B cell (primary cell): Measurements from ENCODE around the gene MACIR. TPM values are rescaled to one million over a fixed set of nuclear protein-coding genes. Genes with fewer than 3 reads are reported as not detected.

Source experiments
- ATAC-seq: fragments of 200-7000 bp; cut with Tn5 transposase; one replicate; pipeline ENCODE4 v1.10.0; 2021; ENCODE audit warnings: low read depth, mild to moderate bottlenecking, moderate number of reproducible peaks, moderate library complexity
- CTCF ChIA-PET: fragments of 350-600 bp; sonication (Branson Sonifier 250); formaldehyde crosslinking; loops from one replicate; lab custom pipeline; 2021; ENCODE audit warnings: antibody characterized with exemption, inconsistent platforms; lab: Charles Lee
- POLR2A ChIA-PET: fragments of 350-600 bp; sonication (Branson Sonifier 250); formaldehyde crosslinking; loops from one replicate; lab custom pipeline; 2021; ENCODE audit warnings: antibody characterized with exemption; lab: Charles Lee
- DNase-seq: peaks from one replicate; pipeline ENCODE4 v3.0.0; 2013
- H2AFZ ChIP-seq: 2 replicates; pipeline ENCODE4 v1.6.1; 2012; ENCODE audit warnings: mild to moderate bottlenecking, low read depth, low read length; ENCODE audit not compliant: insufficient read depth, poor library complexity, severe bottlenecking
- H3K27ac ChIP-seq, 2 donors: 1 replicate in 1 of 2; 2 replicates in 1 of 2; pipeline ENCODE4 v1.5.1; 2012 to 2013; ENCODE audit warnings: low read length in 2 of 2, mild to moderate bottlenecking in 2 of 2, moderate library complexity in 1 of 2
- H3K27me3 ChIP-seq, 4 experiments: fragments of 200-600 bp in 1 of 4; sonication (generic) in 1 of 4; replicated peaks in 1 of 4; 1 replicate in 2 of 4; 2 replicates in 2 of 4; pipeline versions ENCODE4 v1.6.1 to v1.7.0; 2013 to 2016; ENCODE audit warnings: low read length in 3 of 4, mild to moderate bottlenecking in 2 of 4, mixed read lengths in 1 of 4, moderate library complexity in 1 of 4; ENCODE audit not compliant: insufficient read depth in 4 of 4, control insufficient read depth in 3 of 4; ENCODE audit errors: control extremely low read depth in 1 of 4
- H3K36me3 ChIP-seq, 2 experiments: replicated peaks in 1 of 2; 1 replicate in 1 of 2; 2 replicates in 1 of 2; pipeline versions ENCODE4 v1.6.1 to v1.7.1; 2013; ENCODE audit warnings: low read length in 1 of 2; ENCODE audit not compliant: insufficient read depth in 2 of 2, control insufficient read depth in 1 of 2; ENCODE audit errors: control extremely low read depth in 1 of 2, extremely low read depth in 1 of 2
- H3K4me1 ChIP-seq, 2 donors: fragments of 200-600 bp in 1 of 2; sonication (generic) in 1 of 2; 1 replicate in 1 of 2; 2 replicates in 1 of 2; pipeline versions ENCODE4 v1.5.1 to v1.6.1; 2013 to 2017; ENCODE audit warnings: low read length in 2 of 2; ENCODE audit not compliant: control insufficient read depth in 2 of 2, insufficient read depth in 2 of 2
- H3K4me2 ChIP-seq: replicated peaks from 2 replicates; pipeline ENCODE3; 2012; ENCODE audit warnings: mild to moderate bottlenecking, low read depth, low read length; ENCODE audit not compliant: poor library complexity, severe bottlenecking
- H3K4me3 ChIP-seq, 5 experiments: fragments of 200-600 bp in 1 of 5; sonication (generic) in 1 of 5; 1 replicate in 3 of 5; 2 replicates in 2 of 5; pipeline versions ENCODE4 v1.5.1 to v1.7.0; 2011 to 2016; ENCODE audit warnings: low read length in 4 of 5, mild to moderate bottlenecking in 4 of 5, low read depth in 2 of 5, control low read depth in 1 of 5, moderate library complexity in 1 of 5; ENCODE audit not compliant: insufficient read depth in 1 of 5; ENCODE audit errors: control extremely low read depth in 1 of 5, extremely low read depth in 1 of 5
- H3K79me2 ChIP-seq: fragments of 200-600 bp; sonication (generic); one replicate; pipeline ENCODE4 v1.6.0; 2016; ENCODE audit warnings: low read length; ENCODE audit not compliant: control insufficient read depth, insufficient read depth
- H3K9ac ChIP-seq: fragments of 200-600 bp; sonication (generic); 2 replicates; pipeline ENCODE4 v1.6.1; 2017; ENCODE audit warnings: mild to moderate bottlenecking, low read length, moderate library complexity
- H3K9me3 ChIP-seq, 3 donors: one replicate each; pipeline versions ENCODE4 v1.6.1 to v1.7.1; 2013; ENCODE audit warnings: low read length in 2 of 3; ENCODE audit not compliant: control insufficient read depth in 2 of 3, insufficient read depth in 1 of 3; ENCODE audit errors: control extremely low read depth in 1 of 3
- H4K20me1 ChIP-seq: 2 replicates; pipeline ENCODE4 v1.6.0; 2012; ENCODE audit warnings: mild to moderate bottlenecking, low read length; ENCODE audit not compliant: insufficient read depth, control insufficient read depth, poor library complexity, severe bottlenecking
- H3K27ac Mint-ChIP-seq: one replicate; pipeline ENCODE4 v1.8.0; 2021; ENCODE audit warnings: mixed read lengths
- H3K27me3 Mint-ChIP-seq: one replicate; pipeline ENCODE4 v1.8.0; 2021; ENCODE audit warnings: mixed read lengths
- H3K4me1 Mint-ChIP-seq: one replicate; pipeline ENCODE4 v1.8.0; 2021; ENCODE audit warnings: mixed read lengths
- H3K4me3 Mint-ChIP-seq: one replicate; pipeline ENCODE4 v1.8.0; 2021; ENCODE audit warnings: mixed read lengths
- H3K9me3 Mint-ChIP-seq: one replicate; pipeline ENCODE4 v1.8.0; 2022; ENCODE audit warnings: mixed read lengths; ENCODE audit not compliant: insufficient read depth
- EZH2 ChIP-seq: IDR thresholded peaks from 2 replicates; pipeline ENCODE4 v1.6.1; 2012; ENCODE audit warnings: borderline replicate concordance, low read depth, mild to moderate bottlenecking, moderate library complexity, low read length; ENCODE audit not compliant: insufficient read depth, poor library complexity, severe bottlenecking
- WGBS: methylation state at CpG from one replicate; pipeline ENCODE4 v1.1.5; 2013; ENCODE audit warnings: missing lambda C conversion rate; ENCODE audit not compliant: insufficient coverage; 5-methylcytosine and 5-hydroxymethylcytosine counted together
- intact Hi-C: fragments of 100-400 bp; cut with micrococcal nuclease; formaldehyde crosslinking; loops from one replicate; pipeline ENCODE4 v1.10.0; 2022
- polyA plus RNA-seq: library from polyadenylated mRNA; depleted of rRNA; stranded (reverse); fragments of >200 nt; gene quantifications from 2 replicates; pipeline ENCODE4 v1.2.3, GENCODE V29; 2012
- total RNA-seq, 2 donors: library from RNA; stranded (reverse); fragments of 120-200 nt in 1 of 2; gene quantifications; 1 replicate in 1 of 2; 2 replicates in 1 of 2; pipeline versions ENCODE4 v1.2.3 to v1.2.4, GENCODE V29; 2013 to 2022
- TF ChIP-seq, protein P1 (sequence below): fragments of 200-600 bp; IDR thresholded peaks from one replicate; pipeline ENCODE4 v1.8.0; 2022; ENCODE audit warnings: antibody characterized with exemption, mild to moderate bottlenecking

Gene MACIR
- total and polyA plus RNA-seq, 2 donors (not counting 1 experiment from before 2014, with no cell fraction given): 1.3 to 3.3 TPM

- no peak for TF ChIP-seq EZH2
- TF ChIP-seq, protein P1, sequence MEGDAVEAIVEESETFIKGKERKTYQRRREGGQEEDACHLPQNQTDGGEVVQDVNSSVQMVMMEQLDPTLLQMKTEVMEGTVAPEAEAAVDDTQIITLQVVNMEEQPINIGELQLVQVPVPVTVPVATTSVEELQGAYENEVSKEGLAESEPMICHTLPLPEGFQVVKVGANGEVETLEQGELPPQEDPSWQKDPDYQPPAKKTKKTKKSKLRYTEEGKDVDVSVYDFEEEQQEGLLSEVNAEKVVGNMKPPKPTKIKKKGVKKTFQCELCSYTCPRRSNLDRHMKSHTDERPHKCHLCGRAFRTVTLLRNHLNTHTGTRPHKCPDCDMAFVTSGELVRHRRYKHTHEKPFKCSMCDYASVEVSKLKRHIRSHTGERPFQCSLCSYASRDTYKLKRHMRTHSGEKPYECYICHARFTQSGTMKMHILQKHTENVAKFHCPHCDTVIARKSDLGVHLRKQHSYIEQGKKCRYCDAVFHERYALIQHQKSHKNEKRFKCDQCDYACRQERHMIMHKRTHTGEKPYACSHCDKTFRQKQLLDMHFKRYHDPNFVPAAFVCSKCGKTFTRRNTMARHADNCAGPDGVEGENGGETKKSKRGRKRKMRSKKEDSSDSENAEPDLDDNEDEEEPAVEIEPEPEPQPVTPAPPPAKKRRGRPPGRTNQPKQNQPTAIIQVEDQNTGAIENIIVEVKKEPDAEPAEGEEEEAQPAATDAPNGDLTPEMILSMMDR: no peak
- Histone ChIP-seq H2AFZ (no peak overlapping the region), H3K4me1 (no peaks in the 10 kb centered on the region), H3K36me3 (no peaks in the 10 kb centered on the region), H3K4me3 (no peak overlapping the region), H3K9me3 (peaks cover 0 to 2% (median 0%) of the 10 kb centered on the region in 3 donors), H3K27me3 (no peaks in the 10 kb centered on the region), H3K27ac (no peak overlapping the region), H3K9ac (no peak overlapping the region), H3K4me2 (no peak overlapping the region), H3K79me2 (no peaks in the 10 kb centered on the region), H4K20me1 (no peaks in the 10 kb centered on the region)
- Mint-ChIP-seq H3K4me1 (peaks cover 2% of the 10 kb centered on the region), H3K9me3 (peaks cover 3% of the 10 kb centered on the region), H3K27ac (no peak overlapping the region), H3K4me3 (no peak overlapping the region), H3K27me3 (peaks cover 12% of the 10 kb centered on the region)
- intact Hi-C loops: no loop called here
- WGBS: 87% methylated on average over 3 of the region's 4 CpGs
- ChIA-PET POLR2A (no interaction called here), CTCF (no interaction called here)
- DNase-seq (no peak), ATAC-seq (no peak)
These were observed 12.8 kb upstream of the MACIR start for GRCh38 chr5:103245761-103246160.

DNA sequence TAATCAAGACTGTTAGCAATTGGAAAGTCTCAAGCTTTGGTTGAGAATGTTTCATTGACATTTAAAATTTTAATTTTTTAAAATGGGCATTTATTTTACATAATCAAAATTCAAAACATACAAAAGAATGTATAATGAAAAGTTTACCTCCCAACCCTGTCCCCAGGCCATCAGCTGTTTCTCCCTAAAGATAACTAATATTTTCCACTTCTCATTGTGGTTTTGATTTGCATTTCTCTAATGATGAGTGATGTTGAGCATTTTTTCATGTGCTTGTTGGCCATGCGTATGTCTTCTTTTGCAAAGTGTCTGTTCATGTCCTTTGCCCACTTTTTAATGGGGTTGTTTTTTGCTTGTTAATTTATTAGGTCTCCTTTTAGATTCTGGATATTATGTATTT is 11.4 kb upstream of the MACIR start:
- Histone ChIP-seq H3K79me2 (no peaks in the 10 kb centered on the region), H3K9ac (no peak overlapping the region), H3K36me3 (no peaks in the 10 kb centered on the region), H3K4me3 (no peak overlapping the region), H2AFZ (no peak overlapping the region), H3K27ac (no peak overlapping the region), H3K4me2 (no peak overlapping the region), H3K9me3 (peaks cover 0 to 2% (median 0%) of the 10 kb centered on the region in 3 donors), H3K27me3 (no peaks in the 10 kb centered on the region), H3K4me1 (no peaks in the 10 kb centered on the region), H4K20me1 (no peaks in the 10 kb centered on the region)
- ATAC-seq (no peak), DNase-seq (no peak)
- Mint-ChIP-seq H3K9me3 (peaks cover 3% of the 10 kb centered on the region), H3K27me3 (peaks cover 15% of the 10 kb centered on the region), H3K4me1 (peaks cover 2% of the 10 kb centered on the region), H3K4me3 (no peak overlapping the region), H3K27ac (no peak overlapping the region)
- intact Hi-C loops: no loop called here
- TF ChIP-seq, protein P1: no peak
- WGBS: no CpG with 5 or more reads among the region's 1 CpG
- ChIA-PET POLR2A (no interaction called here), CTCF (interaction anchor here (0.9 kb wide), 2 partner anchors 11 to 22 kb away, joined by 3 read pairs; no protein-coding TSS in a partner anchor)
